Cardiac fibroblast (primary cell): Measurements from ENCODE around the gene ZBTB7C.
A peak's percentile ranks its signal among the peaks of the same experiment; 100 is the strongest.

Source experiments
- DNase-seq, 2 donors: peaks; one replicate each; pipeline versions ENCODE4 v3.0.0 to v3.0.0-alpha.2; 2010; ENCODE audit warnings: low read depth in 2 of 2
- H3K4me3 ChIP-seq, 2 donors: replicated peaks in 1 of 2; 1 replicate in 1 of 2; 2 replicates in 1 of 2; pipeline ENCODE4 v1.5.1; 2011; ENCODE audit warnings: low read depth in 2 of 2, low read length in 2 of 2, mild to moderate bottlenecking in 2 of 2, moderate library complexity in 1 of 2
- TF ChIP-seq, protein P1 (sequence below): IDR thresholded peaks from one replicate; pipeline ENCODE4 v1.5.1; 2011; ENCODE audit warnings: low read depth, mild to moderate bottlenecking, low read length, inconsistent platforms

ZBTB7C gene

DNA sequence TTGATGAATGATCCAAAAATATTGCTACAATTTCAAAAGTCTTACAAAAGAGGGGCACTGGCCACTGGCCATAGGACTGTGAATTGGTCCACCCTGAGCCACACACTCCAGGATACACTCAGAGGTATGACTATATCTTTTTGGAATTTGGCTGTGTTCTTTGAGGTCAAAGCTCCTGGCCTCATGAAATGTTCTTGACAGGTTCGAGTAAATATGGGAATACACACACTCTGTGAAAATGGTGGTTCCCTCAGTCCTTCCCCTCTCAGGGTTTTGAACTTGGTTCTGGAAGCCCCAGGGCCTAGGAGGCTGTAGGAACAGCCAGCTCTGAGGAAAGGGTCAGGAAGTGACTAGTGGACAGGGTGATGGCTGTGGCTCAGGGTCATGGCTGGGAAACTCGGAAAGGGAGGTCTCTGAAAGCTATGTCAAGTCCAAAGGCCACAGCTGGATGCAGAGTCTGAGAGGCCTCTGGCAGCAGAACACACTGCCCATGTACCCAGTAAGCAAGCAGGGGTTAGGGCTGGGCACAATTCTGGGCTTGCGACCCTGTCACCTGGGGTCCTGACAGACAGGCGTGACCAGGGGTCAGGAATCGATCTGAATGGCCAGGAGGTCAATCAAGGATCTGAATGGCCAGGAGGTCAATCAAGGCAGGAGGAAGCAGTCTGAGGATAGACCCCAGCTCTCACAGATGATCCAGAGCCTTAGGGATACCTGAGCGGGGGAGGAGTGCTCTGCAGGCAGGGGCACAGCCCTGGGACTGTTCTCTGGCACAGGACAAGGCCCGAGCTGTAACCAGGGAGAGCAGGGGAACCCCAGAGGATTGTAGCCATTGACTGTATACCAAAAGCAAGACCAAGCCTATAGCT, 255.3 kb downstream of the ZBTB7C start:
- TF ChIP-seq, protein P1, sequence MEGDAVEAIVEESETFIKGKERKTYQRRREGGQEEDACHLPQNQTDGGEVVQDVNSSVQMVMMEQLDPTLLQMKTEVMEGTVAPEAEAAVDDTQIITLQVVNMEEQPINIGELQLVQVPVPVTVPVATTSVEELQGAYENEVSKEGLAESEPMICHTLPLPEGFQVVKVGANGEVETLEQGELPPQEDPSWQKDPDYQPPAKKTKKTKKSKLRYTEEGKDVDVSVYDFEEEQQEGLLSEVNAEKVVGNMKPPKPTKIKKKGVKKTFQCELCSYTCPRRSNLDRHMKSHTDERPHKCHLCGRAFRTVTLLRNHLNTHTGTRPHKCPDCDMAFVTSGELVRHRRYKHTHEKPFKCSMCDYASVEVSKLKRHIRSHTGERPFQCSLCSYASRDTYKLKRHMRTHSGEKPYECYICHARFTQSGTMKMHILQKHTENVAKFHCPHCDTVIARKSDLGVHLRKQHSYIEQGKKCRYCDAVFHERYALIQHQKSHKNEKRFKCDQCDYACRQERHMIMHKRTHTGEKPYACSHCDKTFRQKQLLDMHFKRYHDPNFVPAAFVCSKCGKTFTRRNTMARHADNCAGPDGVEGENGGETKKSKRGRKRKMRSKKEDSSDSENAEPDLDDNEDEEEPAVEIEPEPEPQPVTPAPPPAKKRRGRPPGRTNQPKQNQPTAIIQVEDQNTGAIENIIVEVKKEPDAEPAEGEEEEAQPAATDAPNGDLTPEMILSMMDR = no peak
- DNase-seq = peak; percentile 81 to 84
- H3K4me3 ChIP-seq = no peak overlapping the region

DNA sequence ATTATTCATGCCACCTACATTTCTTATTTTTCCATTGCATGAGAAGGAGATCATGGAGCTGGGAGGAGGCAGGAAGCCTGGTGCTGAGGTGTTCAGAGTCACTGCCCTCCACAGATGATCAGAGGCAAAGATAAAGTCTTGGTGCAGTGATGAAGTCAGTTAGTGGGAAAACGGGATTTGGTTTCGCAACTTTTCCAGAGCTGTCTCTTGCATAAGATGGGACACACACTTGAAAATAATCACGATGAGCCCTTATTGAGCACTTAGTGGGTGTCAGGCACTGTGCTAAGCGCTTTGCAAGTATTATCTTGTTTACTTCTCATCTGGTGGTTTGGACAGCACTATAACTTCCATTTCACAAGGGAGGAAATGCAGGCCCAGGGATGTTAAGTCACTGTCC, 256.6 kb downstream of the ZBTB7C start:
- TF ChIP-seq, protein P1 = no peak
- H3K4me3 ChIP-seq = no peak overlapping the region
- peak; percentile 27 to 56 for DNase-seq

DNA sequence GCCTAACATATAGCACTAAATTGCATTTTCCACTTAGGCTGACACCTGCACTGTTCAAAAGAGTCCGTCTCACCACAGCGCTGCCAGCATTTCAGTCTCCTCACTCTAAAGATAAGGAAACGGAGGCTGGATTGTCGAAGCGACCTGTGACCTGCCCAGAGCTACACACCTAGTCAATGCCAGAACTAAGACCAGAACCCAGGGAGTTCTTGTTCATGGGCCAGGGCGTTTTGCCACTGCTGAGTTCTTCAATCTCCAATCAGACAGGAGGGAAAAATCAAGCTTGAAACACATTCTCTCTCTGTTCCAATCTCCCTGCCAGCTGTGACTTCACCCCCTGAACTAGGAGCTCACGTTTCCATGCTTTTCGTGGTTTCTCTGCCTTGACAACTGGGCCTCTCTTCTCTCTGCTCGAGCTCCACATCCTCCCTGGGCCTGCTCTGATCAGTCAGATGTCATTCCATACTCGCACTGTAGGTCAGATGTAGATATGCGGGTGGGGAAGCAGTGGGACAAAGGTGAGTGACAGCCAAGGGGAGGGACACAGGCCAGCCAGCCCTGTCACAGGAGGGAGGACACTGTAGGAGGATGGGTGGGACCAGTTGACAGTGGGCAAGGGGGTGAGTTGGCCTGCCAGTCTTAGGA, 257.6 kb downstream of the ZBTB7C start:
- no peak for DNase-seq
- no peak overlapping the region for H3K4me3 ChIP-seq
- TF ChIP-seq, protein P1 = no peak

DNA sequence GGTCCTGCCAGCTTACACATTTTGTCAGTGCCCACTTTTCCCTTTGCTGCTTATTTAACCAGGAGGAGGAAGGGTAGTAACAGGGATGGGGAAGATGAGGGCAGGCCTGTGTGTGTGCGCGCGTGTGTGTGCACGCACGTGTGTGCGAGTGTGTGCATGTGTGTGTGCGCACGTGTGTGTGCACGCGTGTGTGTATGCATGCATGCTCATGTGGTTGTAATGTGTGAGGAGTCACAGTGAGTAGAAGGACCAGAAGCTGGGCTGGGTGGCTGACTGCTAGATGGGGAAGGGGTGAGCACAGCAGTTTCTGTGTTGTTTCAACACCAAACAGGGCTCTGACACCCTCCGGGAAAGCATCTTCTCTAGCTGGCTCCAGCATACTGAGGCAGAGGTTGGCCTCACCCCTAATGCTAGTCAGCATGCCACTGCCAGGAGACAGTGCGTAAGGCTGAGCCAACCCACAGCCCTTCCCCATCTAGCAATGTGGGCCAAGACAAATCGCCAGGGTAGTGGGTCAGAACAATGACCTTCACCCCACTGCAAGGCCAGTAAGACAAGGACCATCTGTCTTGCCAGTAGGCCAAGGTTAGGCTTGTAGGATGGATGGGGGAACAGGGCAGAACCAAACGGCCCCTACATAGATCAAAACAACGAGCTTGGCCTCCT, 260.0 kb downstream of the ZBTB7C start:
- TF ChIP-seq, protein P1 = no peak
- no peak for DNase-seq
- H3K4me3 ChIP-seq = no peak overlapping the region

DNA sequence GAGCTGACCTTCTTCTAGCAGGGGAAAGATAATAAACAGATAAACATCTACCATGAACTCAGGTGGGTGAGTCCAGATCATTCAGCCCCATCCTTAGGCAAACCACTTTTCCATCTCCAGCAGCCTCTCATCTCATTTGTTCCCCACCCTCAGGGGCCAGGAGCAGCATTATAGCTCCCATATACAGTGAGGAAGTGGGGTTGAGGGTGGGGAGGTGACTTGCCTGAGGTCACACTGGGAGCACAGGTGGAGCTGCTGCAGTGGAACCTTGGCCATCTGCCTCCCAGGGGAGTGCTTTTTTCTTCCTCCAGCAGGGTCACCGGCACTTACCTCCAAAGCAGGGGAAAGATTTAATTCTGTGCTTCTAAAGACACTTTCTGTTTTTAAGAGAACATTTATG, 266.2 kb downstream of the ZBTB7C start:
- DNase-seq = no peak
- no peak overlapping the region for H3K4me3 ChIP-seq
- TF ChIP-seq, protein P1 = no peak

DNA sequence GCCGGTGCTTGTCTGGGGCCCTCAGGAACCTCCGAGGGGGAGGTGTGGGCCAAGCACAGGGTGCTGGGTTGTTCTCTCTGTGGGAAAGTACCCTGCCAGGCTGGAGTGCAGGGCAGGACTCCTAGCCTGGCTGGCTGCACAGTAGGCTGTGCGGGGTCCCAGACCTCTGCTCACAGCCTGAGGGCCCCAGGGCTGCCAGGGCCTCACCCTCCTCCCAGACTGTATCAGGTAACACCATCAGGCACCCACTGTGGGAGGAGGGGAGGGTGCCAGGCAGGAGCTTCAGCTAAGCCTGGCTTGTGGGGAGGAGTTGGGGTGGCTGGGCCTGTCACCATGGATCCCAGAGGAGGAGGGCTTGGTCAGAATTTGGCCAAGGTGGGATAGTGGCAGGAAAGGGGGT, 266.8 kb downstream of the ZBTB7C start:
- no peak overlapping the region for H3K4me3 ChIP-seq
- no peak for DNase-seq
- TF ChIP-seq, protein P1 = no peak
